HFFc6 (cell line): ENCODE measurements around the gene COL25A1. TPM values are rescaled to one million over a fixed set of nuclear protein-coding genes. Genes with fewer than 3 reads are reported as not detected.
A peak's percentile ranks its signal among the peaks of the same experiment; 100 is the strongest.

Experiments
- DNase-seq: peaks from one replicate; pipeline ENCODE4 v3.0.0-alpha.2; 2018
- H3K27ac Mint-ChIP-seq: 2 replicates; pipeline ENCODE4 v1.8.0; 2020; ENCODE audit warnings: mild to moderate bottlenecking, mixed read lengths
- H3K27me3 Mint-ChIP-seq: 2 replicates; pipeline ENCODE4 v1.8.0; 2021; ENCODE audit warnings: mild to moderate bottlenecking, moderate library complexity, mixed read lengths; ENCODE audit not compliant: insufficient read depth
- H3K36me3 Mint-ChIP-seq: 2 replicates; pipeline ENCODE4 v1.8.0; 2021; ENCODE audit warnings: low read depth, mixed read lengths
- H3K4me1 Mint-ChIP-seq: 2 replicates; pipeline ENCODE4 v1.8.0; 2020; ENCODE audit warnings: low read depth, mixed read lengths
- H3K4me3 Mint-ChIP-seq: 2 replicates; pipeline ENCODE4 v1.8.0; 2020; ENCODE audit warnings: mild to moderate bottlenecking, moderate library complexity, mixed read lengths
- H3K9me3 Mint-ChIP-seq: 2 replicates; pipeline ENCODE4 v1.8.0; 2020; ENCODE audit warnings: mild to moderate bottlenecking, mixed read lengths
- CTCF ChIP-seq: fragments of 200-600 bp; sonication (generic); IDR thresholded peaks from 2 replicates; pipeline ENCODE4 v1.5.0; 2021; ENCODE audit warnings: antibody characterized with exemption, mild to moderate bottlenecking
- total RNA-seq, 6 experiments: library from RNA; stranded (reverse); fragmentation: NEBNext Ultra II Directional; extraction: Animal tissue kit (Norgen Biotek cat#: 25700); gene quantifications; 2 replicates in 1 of 6; 3 replicates in 5 of 6; pipeline ENCODE4 v1.2.3, GENCODE V29; 2021

The COL25A1 gene
- total RNA-seq, 6 experiments from 2014 or later: not detected

DNA sequence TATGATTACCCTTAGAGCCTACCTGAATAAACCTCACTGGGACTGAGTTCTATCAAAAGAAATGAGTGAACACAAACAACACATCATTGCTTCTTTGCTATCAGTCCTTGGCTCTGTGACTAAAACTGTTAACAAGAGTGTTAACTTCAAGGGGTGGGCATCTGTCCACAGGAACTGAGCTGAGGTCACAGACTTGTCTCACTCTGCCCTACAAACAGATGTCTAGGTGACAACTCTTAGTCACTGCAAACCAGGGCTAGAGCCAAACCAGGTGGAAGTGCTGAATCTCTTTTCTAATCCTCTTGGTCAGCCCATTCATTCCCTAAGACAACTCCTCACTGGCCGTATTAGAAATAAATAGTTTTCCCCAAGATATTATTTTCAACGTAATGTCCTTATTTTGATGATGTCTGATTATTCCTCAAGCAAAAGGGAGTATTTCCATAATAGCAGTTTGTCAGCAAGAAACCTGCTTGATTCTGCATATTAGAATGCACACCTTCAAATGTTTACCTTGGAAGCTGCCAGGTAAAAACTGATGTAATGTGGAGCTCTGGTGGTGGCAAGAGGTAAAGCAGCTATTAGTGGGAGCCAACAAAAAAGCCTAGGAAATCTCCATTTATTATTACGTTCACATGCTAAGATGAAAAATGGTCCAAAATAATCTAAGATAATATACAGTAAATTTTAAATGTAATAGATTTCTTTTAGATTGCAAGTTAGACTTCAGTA, 4.0 kb downstream of the COL25A1 start:
- H3K4me3 Mint-ChIP-seq: no peak overlapping the region

GRCh38 chr4:109296527-109296926, 5.9 kb downstream of the COL25A1 start:
- Mint-ChIP-seq H3K27me3 (peaks cover 4% of the 10 kb centered on the region), H3K27ac (no peak overlapping the region), H3K9me3 (peaks cover 3% of the 10 kb centered on the region; the same call in 1 of the 2 replicates), H3K4me1 (no peaks in the 10 kb centered on the region), H3K4me3 (no peak overlapping the region), H3K36me3 (no peaks in the 10 kb centered on the region)
- no peak for DNase-seq
- TF ChIP-seq CTCF: no peak

More for the DNA sequence above, 4.0 kb downstream of the COL25A1 start:
- Mint-ChIP-seq H3K27ac (no peak overlapping the region), H3K36me3 (peaks cover 5% of the 10 kb centered on the region), H3K9me3 (peaks cover 8% of the 10 kb centered on the region), H3K27me3 (peaks cover 12% of the 10 kb centered on the region), H3K4me1 (peaks cover 5% of the 10 kb centered on the region)
- peak; percentile 70 for TF ChIP-seq CTCF
- DNase-seq: no peak

DNA sequence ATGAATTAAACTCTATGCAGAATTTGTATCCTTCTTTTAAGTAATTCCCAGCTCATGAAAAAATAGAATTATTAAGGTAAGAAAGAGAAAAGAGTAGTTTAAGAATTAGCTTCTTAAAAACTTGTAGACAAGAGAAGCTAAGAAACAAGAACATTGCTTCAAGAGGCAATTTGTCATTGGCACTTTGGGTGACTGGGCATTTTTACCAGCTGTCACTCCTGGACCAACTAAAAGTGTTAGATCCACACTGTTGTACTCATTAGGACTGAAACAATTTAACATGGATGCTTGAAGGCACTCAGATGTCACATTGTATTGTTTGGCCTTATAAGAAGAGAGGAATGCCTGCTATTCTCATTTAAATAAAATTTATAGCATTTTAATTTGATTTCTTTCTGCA, 7.4 kb downstream of the COL25A1 start:
- no peaks in the 10 kb centered on the region for H3K36me3 Mint-ChIP-seq
- H3K27ac Mint-ChIP-seq: no peak overlapping the region
- no peaks in the 10 kb centered on the region for H3K4me1 Mint-ChIP-seq
- H3K4me3 Mint-ChIP-seq: no peak overlapping the region
- no peaks in the 10 kb centered on the region for H3K9me3 Mint-ChIP-seq
- H3K27me3 Mint-ChIP-seq: no peaks in the 10 kb centered on the region; the same call in 1 of the 2 replicates
- no peak for TF ChIP-seq CTCF
- DNase-seq: no peak

DNA sequence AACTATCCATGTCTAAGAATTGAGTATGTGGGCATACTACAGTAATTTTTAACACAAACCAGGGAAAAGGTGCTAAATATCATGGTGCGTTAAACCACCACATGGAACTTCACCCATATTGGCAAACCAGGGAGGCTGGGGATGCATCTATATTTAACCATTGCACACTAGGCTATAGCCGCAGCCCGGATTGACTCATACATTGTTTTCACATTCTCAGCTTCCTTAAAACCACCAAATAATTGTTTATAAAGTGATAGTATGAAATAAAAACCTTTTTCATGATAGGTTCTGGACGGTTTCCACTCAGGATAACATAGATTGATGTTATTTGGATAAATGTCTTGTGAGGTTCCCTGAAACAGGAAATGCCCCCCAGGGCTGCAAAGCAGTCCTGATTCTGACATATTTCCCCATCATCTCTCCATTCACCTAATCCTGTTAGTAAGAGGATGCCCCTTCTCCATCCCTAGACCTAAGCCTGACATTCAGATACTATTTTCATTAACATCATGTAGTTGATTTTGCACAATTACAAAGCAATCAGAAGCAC, 7.9 kb downstream of the COL25A1 start:
- Mint-ChIP-seq H3K4me3 (no peak overlapping the region), H3K27me3 (no peaks in the 10 kb centered on the region; the same call in 1 of the 2 replicates), H3K9me3 (no peaks in the 10 kb centered on the region), H3K4me1 (no peaks in the 10 kb centered on the region), H3K36me3 (no peaks in the 10 kb centered on the region), H3K27ac (no peak overlapping the region)
- no peak for TF ChIP-seq CTCF
- no peak for DNase-seq

DNA sequence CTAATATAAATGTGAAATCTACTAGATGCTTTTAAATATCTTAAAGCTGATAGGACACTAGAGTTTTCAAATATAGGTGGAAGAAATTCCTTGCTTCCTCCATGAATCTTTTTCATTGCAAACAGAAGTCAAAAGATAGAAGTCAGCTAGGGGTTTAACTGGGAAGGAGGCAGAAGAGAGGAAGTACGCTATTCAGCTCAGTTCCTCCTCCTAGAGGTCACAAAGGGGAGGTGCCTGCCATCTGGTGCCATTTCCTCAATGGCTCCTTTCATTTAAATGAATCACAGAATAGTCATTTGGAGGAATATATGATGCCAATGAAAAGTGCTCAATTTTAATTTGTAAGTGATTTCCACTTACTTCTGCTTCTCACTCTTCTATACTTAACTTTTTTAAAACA, 8.5 kb downstream of the COL25A1 start:
- Mint-ChIP-seq H3K27me3 (no peaks in the 10 kb centered on the region; the same call in 1 of the 2 replicates), H3K4me1 (no peaks in the 10 kb centered on the region), H3K9me3 (no peaks in the 10 kb centered on the region), H3K4me3 (no peak overlapping the region), H3K27ac (no peak overlapping the region), H3K36me3 (no peaks in the 10 kb centered on the region)
- TF ChIP-seq CTCF: peak; percentile 34; the same call in 1 of the 2 replicates
- no peak for DNase-seq
